ENCODE results near the gene LHX6.

DNA sequence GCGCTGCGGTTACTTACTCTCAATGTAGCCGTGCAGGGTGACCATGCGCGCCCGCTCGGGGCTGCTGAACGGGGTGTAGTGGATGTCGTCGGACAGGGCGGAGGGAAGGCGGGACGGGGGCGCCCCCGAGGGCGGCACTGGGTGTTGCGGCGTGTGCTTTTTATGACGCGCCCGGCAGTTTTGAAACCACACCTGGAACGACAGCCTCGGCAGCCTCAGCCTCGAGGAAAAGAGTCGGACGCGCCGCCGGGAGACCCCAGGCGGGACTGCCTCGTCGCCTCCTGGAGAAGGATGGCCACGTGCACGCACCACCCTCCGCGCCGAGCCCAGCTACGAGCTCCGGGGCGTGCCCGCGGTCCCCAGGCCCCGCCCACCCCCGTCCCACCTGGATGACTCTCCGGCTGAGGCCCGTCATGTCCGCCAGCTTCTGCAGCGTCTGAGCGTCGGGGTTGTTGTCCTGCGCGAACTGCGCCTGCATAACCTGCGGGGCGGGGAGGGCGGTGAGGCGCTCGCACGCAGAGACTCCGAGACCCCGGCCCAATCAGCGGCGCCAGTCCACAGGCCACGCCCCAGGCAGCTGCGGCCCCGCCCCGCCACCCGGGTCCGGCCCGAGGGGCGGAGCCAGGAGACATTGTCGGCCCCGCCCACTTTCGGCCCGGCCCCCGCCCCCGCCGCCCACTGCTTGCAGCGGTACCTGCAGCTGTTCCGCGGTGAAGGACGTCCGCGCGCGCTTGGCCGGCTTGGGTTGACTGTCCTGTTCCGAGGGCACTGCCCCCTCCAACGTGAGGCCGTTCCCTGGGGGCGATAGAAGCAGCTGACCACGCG, 15.0 kb downstream of the LHX6 start:
- TF ChIP-seq CTCF (conservative IDR thresholded peaks at IDR 0.05; ENCODE audit: low read depth, low read length): no peak
- no peak for TF ChIP-seq EZH2 (IDR thresholded peaks at IDR 0.05; ENCODE audit: low read length, unreplicated experiment)
